NCI-H226 (cell line): ENCODE data around the gene CARD8.
A peak's percentile ranks its signal among the peaks of the same experiment; 100 is the strongest.

Experiments
- DNase-seq: peaks from one replicate; pipeline ENCODE4 v3.0.0-alpha.2; 2015

The CARD8 gene

GRCh38 chr19:48203794-48204628 lies 51.7 kb downstream of the CARD8 start:
- peak; percentile 97 for DNase-seq

- no peak for DNase-seq
Measured at GRCh38 chr19:48203222-48203793, 52.4 kb downstream of the CARD8 start.

GRCh38 chr19:48196933-48197665 lies 58.6 kb downstream of the CARD8 start:
- DNase-seq, result no peak

GRCh38 chr19:48196321-48196763 lies 59.4 kb downstream of the CARD8 start:
- no peak for DNase-seq

- no peak for DNase-seq
Measured at GRCh38 chr19:48194844-48195830, 60.6 kb downstream of the CARD8 start.

GRCh38 chr19:48194041-48194843 lies 61.5 kb downstream of the CARD8 start:
- no peak for DNase-seq

GRCh38 chr19:48192750-48193149 lies 63.0 kb downstream of the CARD8 start:
- no peak for DNase-seq

GRCh38 chr19:48190885-48191284 lies 64.8 kb downstream of the CARD8 start:
- DNase-seq, result no peak

- DNase-seq, result peak; percentile 58
Measured at GRCh38 chr19:48190288-48190884, 65.3 kb downstream of the CARD8 start.

- no peak for DNase-seq
Measured at GRCh38 chr19:48186541-48186991, 69.1 kb downstream of the CARD8 start.

GRCh38 chr19:48186015-48186414 lies 69.7 kb downstream of the CARD8 start:
- DNase-seq, result no peak

- DNase-seq, result no peak
Measured at GRCh38 chr19:48183356-48183755, 72.4 kb downstream of the CARD8 start.

GRCh38 chr19:48182434-48182833 lies 73.3 kb downstream of the CARD8 start:
- no peak for DNase-seq

GRCh38 chr19:48181505-48181904 lies 74.2 kb downstream of the CARD8 start:
- no peak for DNase-seq

GRCh38 chr19:48176226-48176625 lies 79.5 kb downstream of the CARD8 start:
- no peak for DNase-seq

- no peak for DNase-seq
Measured at GRCh38 chr19:48175578-48175977, 80.1 kb downstream of the CARD8 start.

- DNase-seq, result no peak
Measured at GRCh38 chr19:48174445-48175030, 81.2 kb downstream of the CARD8 start.

- no peak for DNase-seq
Measured at GRCh38 chr19:48171710-48172109, 84.0 kb downstream of the CARD8 start.

- DNase-seq, result no peak
Measured at GRCh38 chr19:48170817-48171347, 84.8 kb downstream of the CARD8 start.
